IPS DF 19.7 (cell line): ENCODE results near the gene PRRT2.
A peak's percentile ranks its signal among the peaks of the same experiment; 100 is the strongest.
"Not testable (repeated sequence)": the region's sequence is repeated elsewhere in the genome, so short reads cannot be mapped to it uniquely, and the experiment has no call there.

Experiments used
- DNase-seq: peaks from one replicate; pipeline ENCODE4 v3.0.0-alpha.2; 2013; ENCODE audit warnings: low read depth, low spot score

PRRT2 gene

GRCh38 chr16:29811896-29812665, at the start of gene PRRT2:
Gene PRRT2, plus strand, starts transcription at chr16:29812193. Its CDS starts 862 bp downstream, at chr16:29813055.
- no peak for DNase-seq

DNA sequence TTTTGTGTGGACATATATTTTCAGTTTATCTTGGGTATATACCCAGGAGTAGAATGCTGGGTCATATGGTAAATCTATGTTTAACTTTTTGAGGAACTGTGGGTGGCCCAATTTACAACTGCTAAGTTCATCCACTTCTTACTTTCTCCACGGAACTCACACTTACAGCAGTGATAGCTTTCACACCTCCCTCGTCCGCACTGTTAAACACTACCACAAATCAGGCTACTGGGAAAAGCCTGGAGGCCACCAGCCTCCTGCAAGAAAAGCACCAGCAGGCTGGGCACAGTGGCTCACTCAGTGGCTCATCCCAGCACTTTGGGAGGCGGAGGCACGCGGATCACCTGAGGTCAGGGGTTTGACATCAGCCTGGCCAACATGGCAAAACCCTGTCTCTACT, 48.7 kb upstream of the PRRT2 start:
- no peak for DNase-seq

DNA sequence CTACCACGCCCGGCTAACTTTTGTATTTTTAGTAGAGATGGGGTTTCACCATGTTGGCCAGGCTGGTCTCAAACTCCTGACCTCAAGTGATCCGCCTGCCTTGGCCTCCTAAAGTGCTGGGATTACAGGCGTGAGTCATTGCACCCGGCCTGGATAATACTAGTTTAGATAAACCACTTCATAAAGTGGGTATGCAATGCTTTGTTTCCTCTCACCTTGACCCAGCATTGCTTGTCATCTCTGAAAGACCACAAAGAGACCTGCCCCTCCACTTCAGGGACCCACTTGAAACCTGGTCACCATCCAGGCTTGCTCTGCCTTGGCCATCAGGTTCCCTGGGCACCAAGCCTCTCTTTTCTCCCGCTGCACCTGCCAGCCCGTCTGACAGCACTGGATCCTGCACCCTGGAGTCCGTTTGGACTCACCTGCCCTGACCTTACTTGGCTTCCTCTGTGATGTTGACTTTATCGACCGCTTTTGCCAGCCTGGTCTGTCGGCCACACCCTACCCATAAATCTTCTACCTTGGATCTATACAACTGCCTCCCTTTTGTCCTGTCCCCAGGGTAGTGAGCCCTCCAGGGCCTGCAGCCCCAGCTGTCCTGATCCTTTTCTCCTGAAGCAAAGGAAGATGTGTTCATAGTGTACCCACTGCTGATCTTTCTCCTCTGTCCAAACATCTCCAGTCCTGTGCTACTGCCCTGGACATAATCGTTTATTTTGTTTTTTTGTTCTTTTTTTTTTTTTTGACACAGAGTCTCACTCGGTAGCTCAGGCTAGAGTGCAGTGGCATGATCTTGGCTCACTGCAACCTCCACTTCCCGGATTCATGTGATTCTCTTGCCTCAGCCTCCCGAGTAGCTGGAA, 46.6 kb upstream of the PRRT2 start:
- no peak for DNase-seq

- no peak for DNase-seq
Measured at GRCh38 chr16:29766571-29766970, 45.4 kb upstream of the PRRT2 start.

- no peak for DNase-seq
Measured at GRCh38 chr16:29767062-29767461, 44.9 kb upstream of the PRRT2 start.

DNA sequence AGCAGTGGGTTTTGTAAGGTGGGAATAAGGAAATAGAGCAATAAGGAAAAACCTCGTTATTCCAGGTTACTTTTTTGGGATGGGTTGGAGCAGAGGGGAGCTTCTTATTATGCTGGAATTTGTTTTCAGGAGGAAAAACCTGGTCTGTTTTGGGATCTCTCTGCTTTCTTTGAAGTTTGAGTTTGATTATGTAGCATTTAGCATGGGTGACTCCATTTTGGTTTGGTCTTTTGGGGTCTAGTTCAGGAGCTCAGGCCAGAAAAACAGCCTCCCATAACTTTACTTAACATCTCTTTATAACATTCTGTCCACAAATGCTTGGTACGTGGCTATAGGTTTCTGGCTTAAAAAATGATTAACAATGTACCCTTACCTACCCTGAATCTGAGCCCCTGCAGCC, 42.5 kb upstream of the PRRT2 start:
- DNase-seq: no peak

DNA sequence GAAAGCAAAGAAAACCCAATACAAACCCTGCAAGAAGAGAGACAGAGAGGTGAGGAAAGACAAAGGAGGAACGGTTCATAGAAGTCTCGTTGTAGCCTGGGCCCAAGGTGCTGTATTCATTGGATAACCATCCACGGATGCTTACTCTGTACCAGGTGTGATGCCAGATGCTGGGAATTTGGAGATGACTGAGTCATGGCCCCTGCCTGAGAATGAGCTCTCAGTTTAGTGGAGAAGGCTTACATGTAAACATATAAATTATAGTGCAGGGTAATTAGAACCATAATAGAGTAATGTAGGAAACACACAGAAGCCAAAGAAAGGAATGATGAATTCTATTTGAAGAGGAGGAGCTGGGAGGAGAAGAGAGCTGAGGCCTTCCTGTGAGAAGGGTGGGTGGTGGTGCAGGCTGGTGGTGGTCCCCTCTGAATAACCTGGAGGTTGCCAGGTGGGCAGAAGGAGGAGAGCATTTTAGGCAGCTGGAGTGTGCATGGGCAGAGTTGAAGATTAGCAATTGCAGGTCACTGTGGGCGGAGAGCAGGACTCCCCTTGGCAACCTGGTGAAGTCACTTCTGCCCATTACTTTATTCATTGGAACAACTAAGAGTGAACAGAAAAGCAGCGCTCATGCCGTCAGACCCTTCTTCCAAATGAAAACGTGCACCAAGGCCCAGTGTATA, 41.6 kb upstream of the PRRT2 start:
- DNase-seq: no peak

- not testable (repeated sequence) for DNase-seq
Measured at GRCh38 chr16:29772330-29772729, 39.7 kb upstream of the PRRT2 start.

GRCh38 chr16:29774730-29775129, 37.3 kb upstream of the PRRT2 start:
- no peak for DNase-seq

- DNase-seq: no peak
Measured at GRCh38 chr16:29775742-29776408, 36.1 kb upstream of the PRRT2 start.

GRCh38 chr16:29777576-29778350, 34.2 kb upstream of the PRRT2 start, which contains the start of gene ZG16:
Gene ZG16, plus strand, starts transcription at chr16:29778256. Its CDS starts 1,011 bp downstream, at chr16:29779267.
- no peak for DNase-seq

- DNase-seq: no peak
Measured at GRCh38 chr16:29779474-29779873, 32.5 kb upstream of the PRRT2 start.

DNA sequence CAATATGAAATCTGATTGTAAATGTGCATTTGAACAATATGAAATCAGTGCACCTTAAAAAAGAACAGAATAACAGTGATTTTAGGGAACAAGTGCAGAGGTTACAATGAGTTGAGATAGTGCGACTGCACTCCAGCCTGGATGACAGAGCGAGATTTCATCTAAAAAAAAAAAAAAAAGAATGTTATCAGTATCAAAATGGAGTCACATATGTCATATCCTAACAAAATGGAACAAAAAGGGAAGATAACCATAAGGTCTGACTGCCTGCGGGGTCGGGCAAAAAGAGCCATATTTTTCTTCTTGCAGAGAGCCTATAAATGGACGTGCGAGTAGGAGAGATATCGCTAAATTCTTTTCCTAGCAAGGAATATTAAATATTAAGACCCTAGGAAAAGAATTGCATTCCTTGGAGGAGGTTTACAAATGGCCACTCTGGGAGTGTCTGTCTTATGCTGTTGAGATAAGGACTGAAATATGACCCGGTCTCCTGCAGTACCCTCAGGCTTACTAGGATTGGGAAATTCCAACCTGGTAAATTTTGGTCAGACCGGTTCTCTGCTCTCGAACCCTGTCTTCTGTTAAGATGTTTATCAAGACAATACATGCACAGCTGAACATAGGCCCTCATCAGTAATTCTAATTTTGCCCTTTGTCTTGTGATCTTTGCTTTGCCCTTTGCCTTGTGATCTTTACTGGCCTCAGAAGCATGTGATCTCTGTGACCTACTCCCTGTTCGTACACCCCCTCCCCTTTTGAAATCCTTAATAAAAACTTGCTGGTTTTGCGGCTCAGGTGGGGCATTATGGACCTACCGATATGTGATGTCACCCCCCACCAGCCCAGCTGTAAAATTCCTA, 28.7 kb upstream of the PRRT2 start:
- DNase-seq: not testable (repeated sequence)

- no peak for DNase-seq
Measured at GRCh38 chr16:29784157-29784556, 27.8 kb upstream of the PRRT2 start.

DNA sequence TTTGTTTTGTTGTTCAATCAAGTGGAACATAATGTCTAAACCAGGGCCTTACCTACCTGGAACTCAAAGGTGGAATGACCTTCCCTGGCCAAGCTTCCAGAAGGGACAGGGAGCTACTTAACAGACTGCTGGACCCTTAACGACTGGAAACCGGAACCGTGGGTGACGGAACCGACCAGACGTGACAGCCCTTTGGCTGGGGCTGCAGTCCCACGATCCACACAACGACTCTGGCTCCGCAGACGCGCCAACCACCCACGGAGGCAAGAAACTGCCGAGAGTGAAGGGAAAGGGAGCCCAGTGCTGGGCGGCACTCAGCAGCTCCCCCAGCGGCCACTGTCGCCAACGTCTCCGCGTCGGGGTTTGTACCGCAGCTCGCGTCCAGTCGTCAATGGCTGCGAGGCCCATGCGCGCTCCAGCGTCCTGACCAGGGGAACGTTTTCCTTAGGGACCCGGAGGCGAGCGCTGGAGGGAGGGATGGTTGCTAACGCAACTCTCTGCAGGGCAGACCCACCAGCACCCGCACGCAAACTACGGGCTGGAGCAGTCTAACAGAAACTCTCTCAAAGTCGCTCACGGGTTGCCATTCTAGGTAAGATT, 27.0 kb upstream of the PRRT2 start:
- no peak for DNase-seq

DNA sequence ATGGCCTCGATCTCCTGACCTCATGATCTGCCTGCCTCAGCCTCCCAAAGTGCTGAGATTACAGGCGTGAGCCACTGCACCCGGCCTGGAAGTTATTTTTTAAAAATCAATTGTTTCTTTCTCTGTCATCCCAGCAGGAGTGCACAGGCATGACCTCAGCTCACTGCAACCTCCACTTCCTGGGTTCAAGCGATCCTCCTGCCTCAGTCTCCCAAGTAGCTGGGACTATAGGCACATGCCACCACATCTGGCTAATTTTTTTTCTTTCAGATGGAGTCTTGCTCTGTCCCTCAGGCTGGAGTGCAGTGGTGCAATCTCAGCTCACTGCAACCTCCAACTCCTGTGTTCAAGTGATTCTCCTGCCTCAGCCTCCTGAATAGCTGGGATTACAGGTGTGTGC, 24.8 kb upstream of the PRRT2 start:
- not testable (repeated sequence) for DNase-seq

DNA sequence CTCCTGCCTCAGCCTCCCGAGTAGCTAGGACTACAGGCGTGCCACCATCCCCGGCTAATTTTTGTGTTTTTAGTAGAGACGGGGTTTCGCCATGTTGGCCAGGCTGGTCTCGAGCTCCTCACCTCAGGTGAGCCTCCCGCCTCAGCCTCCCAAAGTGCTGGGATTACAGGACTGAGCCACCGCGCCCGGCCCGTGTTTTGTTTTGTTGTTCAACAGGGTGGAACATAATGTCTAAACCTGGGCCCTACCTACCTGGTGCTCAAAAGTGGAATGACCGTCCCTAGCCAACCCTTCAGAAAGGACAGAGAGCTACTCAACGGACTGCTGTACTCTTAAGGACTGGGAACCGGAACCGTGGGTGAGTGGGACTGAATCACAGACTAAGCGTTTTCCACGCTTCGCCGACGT, 22.2 kb upstream of the PRRT2 start:
- DNase-seq: no peak

DNA sequence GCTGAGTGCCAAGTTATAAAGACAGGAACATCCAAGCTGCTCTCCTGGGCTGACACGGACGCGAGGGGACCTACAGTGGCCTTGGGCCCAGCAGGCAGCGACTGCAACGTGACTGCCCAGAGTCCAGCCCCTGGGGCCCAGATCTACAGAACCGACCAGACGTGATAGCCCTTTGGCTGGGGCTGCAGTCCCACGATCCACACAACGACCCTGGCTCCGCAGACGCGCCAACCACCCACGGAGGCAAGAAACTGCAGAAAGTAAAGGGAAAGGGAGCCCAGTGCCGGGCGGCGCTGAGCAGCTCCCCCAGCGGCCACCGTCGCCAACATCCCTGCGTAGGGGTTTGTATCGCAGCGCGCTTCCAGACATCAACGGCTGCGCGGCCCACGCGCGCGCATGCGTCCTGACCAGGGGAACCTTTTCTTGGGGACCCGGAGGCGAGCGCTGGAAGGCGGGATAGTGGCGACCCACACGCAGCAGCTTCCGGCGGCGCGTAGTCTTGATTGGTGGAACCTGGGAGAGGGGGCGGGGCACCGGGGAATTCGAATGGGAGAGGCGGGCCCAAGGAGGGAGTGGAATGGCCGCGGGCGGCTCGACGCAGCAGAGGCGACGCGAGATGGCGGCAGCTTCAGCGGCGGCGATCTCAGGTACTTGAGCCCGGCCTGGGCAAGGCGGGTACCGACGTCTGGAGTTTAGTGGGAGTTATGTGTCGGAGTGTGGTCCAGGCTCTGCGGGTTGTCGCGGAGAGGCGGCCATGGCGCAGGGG, 21.6 kb upstream of the PRRT2 start, which contains the start of gene KIF22:
Gene KIF22, plus strand, starts transcription at position 569 of the 766 bp plus-strand sequence. Its CDS starts 9 bp downstream, at position 578.
- DNase-seq: peak; percentile 92
